GM11168 (cell line): ENCODE data around the gene GSX2.
"Not testable (repeated sequence)": the region's sequence is repeated elsewhere in the genome, so short reads cannot be mapped to it uniquely, and the experiment has no call there.

ENCODE experiments used
- in situ Hi-C: fragments of 300-500 bp; cut with MboI; formaldehyde crosslinking; loops from one replicate; pipeline ENCODE4 v1.12.0; 2022; ENCODE audit warnings: low sequenced_read_pairs; ENCODE audit not compliant: unreplicated experiment

The GSX2 gene

GRCh38 chr4:54101190-54102041 lies 1.5 kb downstream of the GSX2 start:
- in situ Hi-C loops, result no loop called here

- in situ Hi-C loops, result no loop called here
Measured at GRCh38 chr4:54102531-54103106, 2.7 kb downstream of the GSX2 start.

- in situ Hi-C loops, result no loop called here
Measured at GRCh38 chr4:54103190-54103574, 3.2 kb downstream of the GSX2 start.

- in situ Hi-C loops, result no loop called here
Measured at GRCh38 chr4:54104907-54105306, 4.9 kb downstream of the GSX2 start.

- in situ Hi-C loops, result no loop called here
Measured at GRCh38 chr4:54107951-54108748, 8.2 kb downstream of the GSX2 start.

GRCh38 chr4:54109241-54110018 lies 9.5 kb downstream of the GSX2 start:
- in situ Hi-C loops, result no loop called here

- in situ Hi-C loops, result no loop called here
Measured at GRCh38 chr4:54110019-54110416, 10.1 kb downstream of the GSX2 start.

- in situ Hi-C loops, result not testable (repeated sequence)
Measured at GRCh38 chr4:54113206-54113605, 13.2 kb downstream of the GSX2 start.

GRCh38 chr4:54116246-54116645 lies 16.3 kb downstream of the GSX2 start:
- in situ Hi-C loops, result not testable (repeated sequence)

GRCh38 chr4:54118850-54119589 lies 19.1 kb downstream of the GSX2 start:
- in situ Hi-C loops, result no loop called here

- in situ Hi-C loops, result no loop called here
Measured at GRCh38 chr4:54120518-54120917, 20.6 kb downstream of the GSX2 start.

GRCh38 chr4:54127660-54128059 lies 27.7 kb downstream of the GSX2 start:
- in situ Hi-C loops, result no loop called here

GRCh38 chr4:54128694-54129093 lies 28.7 kb downstream of the GSX2 start:
- in situ Hi-C loops, result not testable (repeated sequence)

- in situ Hi-C loops, result no loop called here
Measured at GRCh38 chr4:54139332-54139731, 39.4 kb downstream of the GSX2 start.

GRCh38 chr4:54140287-54140686 lies 40.3 kb downstream of the GSX2 start:
- in situ Hi-C loops, result no loop called here

- in situ Hi-C loops, result no loop called here
Measured at GRCh38 chr4:54144199-54144598, 44.2 kb downstream of the GSX2 start.

GRCh38 chr4:54144661-54145171 lies 44.8 kb downstream of the GSX2 start:
- in situ Hi-C loops, result no loop called here

- in situ Hi-C loops, result no loop called here
Measured at GRCh38 chr4:54146139-54146538, 46.2 kb downstream of the GSX2 start.

- in situ Hi-C loops, result no loop called here
Measured at GRCh38 chr4:54149323-54149722, 49.4 kb downstream of the GSX2 start.
